ENCODE measurements around the gene CORO2B.

The CORO2B gene

GRCh38 chr15:68615301-68615700 is 36.5 kb downstream of the CORO2B start:
- no peak for ATAC-seq
- TF ChIP-seq ZC3H10 (CRISPR knock-in tag; IDR thresholded peaks at IDR 0.05) (no peak), POU6F1 (CRISPR knock-in tag; IDR thresholded peaks at IDR 0.05; ENCODE audit: borderline replicate concordance, low read depth) (no peak), TCF4 (CRISPR knock-in tag; IDR thresholded peaks at IDR 0.05; ENCODE audit: borderline replicate concordance) (no peak), CREB5 (CRISPR knock-in tag; IDR thresholded peaks at IDR 0.05; ENCODE audit: low read depth) (no peak), OSR1 (CRISPR knock-in tag; IDR thresholded peaks at IDR 0.05) (no peak), CSDC2 (CRISPR knock-in tag; IDR thresholded peaks at IDR 0.05) (no peak), ZNF565 (CRISPR knock-in tag; conservative IDR thresholded peaks at IDR 0.05; ENCODE audit: low read depth) (no peak), ZFP3 (CRISPR knock-in tag; IDR thresholded peaks at IDR 0.05) (no peak), ZNF8 (CRISPR knock-in tag; IDR thresholded peaks at IDR 0.05) (no peak), ZNF70 (CRISPR knock-in tag; IDR thresholded peaks at IDR 0.05) (no peak), TOX (CRISPR knock-in tag; IDR thresholded peaks at IDR 0.05; ENCODE audit: borderline replicate concordance) (no peak)
- TF ChIP-seq, protein P1, sequence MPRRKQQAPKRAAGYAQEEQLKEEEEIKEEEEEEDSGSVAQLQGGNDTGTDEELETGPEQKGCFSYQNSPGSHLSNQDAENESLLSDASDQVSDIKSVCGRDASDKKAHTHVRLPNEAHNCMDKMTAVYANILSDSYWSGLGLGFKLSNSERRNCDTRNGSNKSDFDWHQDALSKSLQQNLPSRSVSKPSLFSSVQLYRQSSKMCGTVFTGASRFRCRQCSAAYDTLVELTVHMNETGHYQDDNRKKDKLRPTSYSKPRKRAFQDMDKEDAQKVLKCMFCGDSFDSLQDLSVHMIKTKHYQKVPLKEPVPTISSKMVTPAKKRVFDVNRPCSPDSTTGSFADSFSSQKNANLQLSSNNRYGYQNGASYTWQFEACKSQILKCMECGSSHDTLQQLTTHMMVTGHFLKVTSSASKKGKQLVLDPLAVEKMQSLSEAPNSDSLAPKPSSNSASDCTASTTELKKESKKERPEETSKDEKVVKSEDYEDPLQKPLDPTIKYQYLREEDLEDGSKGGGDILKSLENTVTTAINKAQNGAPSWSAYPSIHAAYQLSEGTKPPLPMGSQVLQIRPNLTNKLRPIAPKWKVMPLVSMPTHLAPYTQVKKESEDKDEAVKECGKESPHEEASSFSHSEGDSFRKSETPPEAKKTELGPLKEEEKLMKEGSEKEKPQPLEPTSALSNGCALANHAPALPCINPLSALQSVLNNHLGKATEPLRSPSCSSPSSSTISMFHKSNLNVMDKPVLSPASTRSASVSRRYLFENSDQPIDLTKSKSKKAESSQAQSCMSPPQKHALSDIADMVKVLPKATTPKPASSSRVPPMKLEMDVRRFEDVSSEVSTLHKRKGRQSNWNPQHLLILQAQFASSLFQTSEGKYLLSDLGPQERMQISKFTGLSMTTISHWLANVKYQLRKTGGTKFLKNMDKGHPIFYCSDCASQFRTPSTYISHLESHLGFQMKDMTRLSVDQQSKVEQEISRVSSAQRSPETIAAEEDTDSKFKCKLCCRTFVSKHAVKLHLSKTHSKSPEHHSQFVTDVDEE (CRISPR knock-in tag; IDR thresholded peaks at IDR 0.05): no peak

GRCh38 chr15:68615811-68616210 is 37.0 kb downstream of the CORO2B start:
- no peak for TF ChIP-seq BACH2 (CRISPR knock-in tag; IDR thresholded peaks at IDR 0.05; ENCODE audit: borderline replicate concordance)
- TF ChIP-seq TCF4 (CRISPR knock-in tag; IDR thresholded peaks at IDR 0.05; ENCODE audit: borderline replicate concordance): no peak
- no peak for TF ChIP-seq ARNTL (CRISPR knock-in tag; IDR thresholded peaks at IDR 0.05; ENCODE audit: borderline replicate concordance, low read depth)
- no peak for TF ChIP-seq ZFP3 (CRISPR knock-in tag; IDR thresholded peaks at IDR 0.05)
- TF ChIP-seq ESRRG (CRISPR knock-in tag; IDR thresholded peaks at IDR 0.05): no peak
- no peak for TF ChIP-seq ZNF8 (CRISPR knock-in tag; IDR thresholded peaks at IDR 0.05)
- TF ChIP-seq ZNF70 (CRISPR knock-in tag; IDR thresholded peaks at IDR 0.05): no peak
- TF ChIP-seq CREB5 (CRISPR knock-in tag; IDR thresholded peaks at IDR 0.05; ENCODE audit: low read depth): no peak
- TF ChIP-seq ZC3H10 (CRISPR knock-in tag; IDR thresholded peaks at IDR 0.05): no peak
- TF ChIP-seq ISL1 (CRISPR knock-in tag; IDR thresholded peaks at IDR 0.05): no peak
- no peak for TF ChIP-seq ZFP30 (CRISPR knock-in tag; IDR thresholded peaks at IDR 0.05)
- TF ChIP-seq, protein P1 (CRISPR knock-in tag; IDR thresholded peaks at IDR 0.05): no peak
- TF ChIP-seq PPARA (CRISPR knock-in tag; IDR thresholded peaks at IDR 0.05; ENCODE audit: borderline replicate concordance): no peak
- TF ChIP-seq PATZ1 (CRISPR knock-in tag; IDR thresholded peaks at IDR 0.05; ENCODE audit: borderline replicate concordance): no peak
- TF ChIP-seq CSRNP3 (CRISPR knock-in tag; IDR thresholded peaks at IDR 0.05): no peak
- TF ChIP-seq CSDC2 (CRISPR knock-in tag; IDR thresholded peaks at IDR 0.05): no peak
- no peak for TF ChIP-seq SNAI2 (CRISPR knock-in tag; IDR thresholded peaks at IDR 0.05)
- TF ChIP-seq TOX (CRISPR knock-in tag; IDR thresholded peaks at IDR 0.05; ENCODE audit: borderline replicate concordance): no peak
- TF ChIP-seq ZNF565 (CRISPR knock-in tag; conservative IDR thresholded peaks at IDR 0.05; ENCODE audit: low read depth): no peak
- TF ChIP-seq POU6F1 (CRISPR knock-in tag; IDR thresholded peaks at IDR 0.05; ENCODE audit: borderline replicate concordance, low read depth): no peak
- ATAC-seq: no peak

Measured in SK-N-SH treated with all-trans-retinoic acid at 6 μM for 48 hours (cell line).